Measurements from ENCODE around the gene MED12L.

DNA sequence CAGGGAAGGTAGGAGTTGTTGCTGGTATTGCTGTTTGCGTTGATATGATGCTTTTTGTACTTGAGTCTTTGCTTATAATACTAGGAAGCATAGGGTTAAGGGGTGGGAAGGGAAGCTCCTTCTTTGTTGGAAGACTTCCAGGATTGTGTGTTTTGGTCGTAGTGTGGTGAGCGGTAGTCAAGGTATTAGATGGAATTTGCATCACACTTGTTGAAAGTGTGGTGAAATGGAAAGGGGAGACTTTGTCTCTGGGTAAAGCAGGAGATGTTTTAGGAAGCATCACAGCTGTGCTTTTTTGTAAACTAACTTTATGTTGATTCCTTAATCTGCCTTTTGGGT lies 360.5 kb downstream of the MED12L start:
- TF ChIP-seq ZNF253 (CRISPR knock-in tag; conservative IDR thresholded peaks at IDR 0.05) (no peak), TOE1 (IDR thresholded peaks at IDR 0.05; ENCODE audit: borderline replicate concordance) (no peak), TOE1 (CRISPR knock-in tag; IDR thresholded peaks at IDR 0.05; ENCODE audit: borderline replicate concordance, low read depth) (no peak), CHD2 (IDR thresholded peaks at IDR 0.05; ENCODE audit: low read depth, low read length) (no peak), RBM39 (optimal IDR thresholded peaks at IDR 0.05; ENCODE audit: low read depth, low read length) (no peak), SMC3 (conservative IDR thresholded peaks at IDR 0.05; ENCODE audit: insufficient read depth, low read depth, low read length) (no peak), RCOR1 (IDR thresholded peaks at IDR 0.05; ENCODE audit: borderline replicate concordance in 1 of 2, low read depth in 2 of 2, low read length in 2 of 2) (no peak), NR3C1 (CRISPR knock-in tag; IDR thresholded peaks at IDR 0.05) (no peak), TEAD4 (IDR thresholded peaks at IDR 0.05; ENCODE audit: low read length) (no peak), TEAD4 (CRISPR knock-in tag; IDR thresholded peaks at IDR 0.05; ENCODE audit: borderline replicate concordance) (no peak)
- TF ChIP-seq, protein P1, sequence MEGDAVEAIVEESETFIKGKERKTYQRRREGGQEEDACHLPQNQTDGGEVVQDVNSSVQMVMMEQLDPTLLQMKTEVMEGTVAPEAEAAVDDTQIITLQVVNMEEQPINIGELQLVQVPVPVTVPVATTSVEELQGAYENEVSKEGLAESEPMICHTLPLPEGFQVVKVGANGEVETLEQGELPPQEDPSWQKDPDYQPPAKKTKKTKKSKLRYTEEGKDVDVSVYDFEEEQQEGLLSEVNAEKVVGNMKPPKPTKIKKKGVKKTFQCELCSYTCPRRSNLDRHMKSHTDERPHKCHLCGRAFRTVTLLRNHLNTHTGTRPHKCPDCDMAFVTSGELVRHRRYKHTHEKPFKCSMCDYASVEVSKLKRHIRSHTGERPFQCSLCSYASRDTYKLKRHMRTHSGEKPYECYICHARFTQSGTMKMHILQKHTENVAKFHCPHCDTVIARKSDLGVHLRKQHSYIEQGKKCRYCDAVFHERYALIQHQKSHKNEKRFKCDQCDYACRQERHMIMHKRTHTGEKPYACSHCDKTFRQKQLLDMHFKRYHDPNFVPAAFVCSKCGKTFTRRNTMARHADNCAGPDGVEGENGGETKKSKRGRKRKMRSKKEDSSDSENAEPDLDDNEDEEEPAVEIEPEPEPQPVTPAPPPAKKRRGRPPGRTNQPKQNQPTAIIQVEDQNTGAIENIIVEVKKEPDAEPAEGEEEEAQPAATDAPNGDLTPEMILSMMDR (IDR thresholded peaks at IDR 0.05 in 2 of 3, conservative IDR thresholded peaks at IDR 0.05 in 1 of 3; ENCODE audit: insufficient read depth in 2 of 3, low read depth in 1 of 3, low read length in 3 of 3): no peak

Data from K562 (cell line).